Measurements from ENCODE around the gene CLEC2B. TPM values are rescaled to one million over a fixed set of nuclear protein-coding genes. Genes with fewer than 3 reads are reported as not detected.

Gene CLEC2B
- total RNA-seq, 1 experiment from 2014 or later, result not detected

DNA sequence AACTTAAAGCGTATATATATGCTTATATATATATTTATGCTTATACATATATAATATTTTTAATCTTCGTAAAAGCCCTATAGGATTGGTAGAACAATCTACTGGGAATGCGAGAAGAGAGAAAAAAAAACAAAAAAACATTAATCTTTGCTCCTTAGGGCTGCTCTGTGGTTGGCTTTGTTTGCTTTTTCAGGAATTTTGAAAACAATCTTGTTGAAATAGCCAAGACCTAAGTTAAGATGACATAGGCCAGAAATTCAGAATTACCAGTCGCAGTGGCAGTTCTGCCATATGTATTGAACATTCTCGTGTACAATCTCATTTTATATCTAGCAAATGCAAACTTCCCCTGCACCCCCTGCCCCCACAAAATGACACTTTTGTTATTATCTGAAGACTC lies 12.8 kb upstream of the CLEC2B start:
- Mint-ChIP-seq H3K4me1 (peaks cover 12 to 15% of the 10 kb centered on the region in 2 experiments), H3K27ac (no peak overlapping the region), H3K27me3 (ENCODE audit: low read depth) (no peaks in the 10 kb centered on the region), H3K9me3 (no peaks in the 10 kb centered on the region; a peak in 1 of 5 replicates), H3K4me3 (no peak overlapping the region), H3K36me3 (ENCODE audit: insufficient read depth in 1 of 3, low read depth in 3 of 3) (no peaks in the 10 kb centered on the region)
- Histone ChIP-seq H4K5ac (ENCODE audit: insufficient read length, low read depth, low read length) (no peak overlapping the region), H3K4ac (ENCODE audit: low read depth, low read length) (no peak overlapping the region), H2AFZ (ENCODE audit: low read length) (no peak overlapping the region), H3K23ac (ENCODE audit: insufficient read length, low read depth, low read length) (no peak overlapping the region), H3K27ac (ENCODE audit: insufficient read length, low read depth, low read length) (no peak overlapping the region), H2BK12ac (ENCODE audit: insufficient read length, low read depth, low read length) (no peak overlapping the region), H3K79me1 (ENCODE audit: insufficient read depth, low read depth, low read length, poor library complexity, severe bottlenecking) (no peaks in the 10 kb centered on the region), H3K23me2 (ENCODE audit: insufficient read length, low read depth, low read length, poor library complexity, severe bottlenecking) (no peaks in the 10 kb centered on the region), H2BK120ac (ENCODE audit: low read depth, low read length, poor library complexity, severe bottlenecking) (no peak overlapping the region), H3K9ac (ENCODE audit: extremely low read depth, insufficient read length, low read length) (no peak overlapping the region), H2BK15ac (ENCODE audit: low read depth, low read length) (no peak overlapping the region), H3K4me1 (ENCODE audit: insufficient read depth, low read length) (no peaks in the 10 kb centered on the region), H3K56ac (ENCODE audit: insufficient read length, low read depth, low read length) (no peak overlapping the region), H3T11ph (ENCODE audit: low read length) (no peak overlapping the region), H3K79me2 (ENCODE audit: insufficient read depth, low read length) (no peaks in the 10 kb centered on the region), H4K20me1 (ENCODE audit: control insufficient read depth, insufficient read depth, insufficient read length) (no peaks in the 10 kb centered on the region), H2AK5ac (ENCODE audit: insufficient read length, low read length) (no peak overlapping the region), H4K91ac (ENCODE audit: insufficient read length, low read depth, low read length) (no peak overlapping the region), H3K14ac (ENCODE audit: insufficient read depth, low read length) (no peak overlapping the region), H3K9me3 (ENCODE audit: control insufficient read depth, low read depth, low read length) (no peaks in the 10 kb centered on the region), H3K27me3 (ENCODE audit: insufficient read depth, low read length) (no peaks in the 10 kb centered on the region), H3K4me2 (ENCODE audit: insufficient read depth, insufficient read length, low read length) (no peak overlapping the region), H3K18ac (ENCODE audit: insufficient read length, low read depth, low read length) (no peak overlapping the region), H2BK5ac (ENCODE audit: insufficient read length, low read length) (no peak overlapping the region), H2BK20ac (ENCODE audit: low read depth, low read length, poor library complexity, severe bottlenecking) (no peak overlapping the region), H4K8ac (replicated peaks; ENCODE audit: insufficient read length, low read depth, low read length) (no peak overlapping the region)
- WGBS (ENCODE audit: extremely low coverage, insufficient read length, low lambda C conversion rate), result no CpG with 5 or more reads among the region's 5 CpGs
- TF ChIP-seq, protein P1, sequence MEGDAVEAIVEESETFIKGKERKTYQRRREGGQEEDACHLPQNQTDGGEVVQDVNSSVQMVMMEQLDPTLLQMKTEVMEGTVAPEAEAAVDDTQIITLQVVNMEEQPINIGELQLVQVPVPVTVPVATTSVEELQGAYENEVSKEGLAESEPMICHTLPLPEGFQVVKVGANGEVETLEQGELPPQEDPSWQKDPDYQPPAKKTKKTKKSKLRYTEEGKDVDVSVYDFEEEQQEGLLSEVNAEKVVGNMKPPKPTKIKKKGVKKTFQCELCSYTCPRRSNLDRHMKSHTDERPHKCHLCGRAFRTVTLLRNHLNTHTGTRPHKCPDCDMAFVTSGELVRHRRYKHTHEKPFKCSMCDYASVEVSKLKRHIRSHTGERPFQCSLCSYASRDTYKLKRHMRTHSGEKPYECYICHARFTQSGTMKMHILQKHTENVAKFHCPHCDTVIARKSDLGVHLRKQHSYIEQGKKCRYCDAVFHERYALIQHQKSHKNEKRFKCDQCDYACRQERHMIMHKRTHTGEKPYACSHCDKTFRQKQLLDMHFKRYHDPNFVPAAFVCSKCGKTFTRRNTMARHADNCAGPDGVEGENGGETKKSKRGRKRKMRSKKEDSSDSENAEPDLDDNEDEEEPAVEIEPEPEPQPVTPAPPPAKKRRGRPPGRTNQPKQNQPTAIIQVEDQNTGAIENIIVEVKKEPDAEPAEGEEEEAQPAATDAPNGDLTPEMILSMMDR (conservative IDR thresholded peaks at IDR 0.05), result no peak
- DNase-seq, result no peak

Measured in H9 (cell line).